Lower lobe of right lung (tissue), 2 donors: Measurements from ENCODE around the gene CACNG5. TPM values are rescaled to one million over a fixed set of nuclear protein-coding genes. Genes with fewer than 3 reads are reported as not detected.

Source experiments
- ATAC-seq, 2 donors: fragments of 200-7000 bp; cut with Tn5 transposase; one replicate each; pipeline ENCODE4 v1.9.1; 2020 to 2022; ENCODE audit warnings: mild to moderate bottlenecking in 2 of 2, moderate library complexity in 2 of 2
- DNase-seq: peaks from one replicate; pipeline ENCODE4 v3.0.0-alpha.2; 2020
- H3K27ac ChIP-seq: fragments of 200-600 bp; one replicate; pipeline ENCODE4 v1.8.0; 2022
- H3K27me3 ChIP-seq: fragments of 200-600 bp; one replicate; pipeline ENCODE4 v1.8.0; 2022; ENCODE audit warnings: low read depth
- H3K36me3 ChIP-seq: fragments of 200-600 bp; one replicate; pipeline ENCODE4 v1.8.0; 2022; ENCODE audit warnings: mild to moderate bottlenecking
- H3K4me1 ChIP-seq: fragments of 200-600 bp; one replicate; pipeline ENCODE4 v1.8.0; 2022
- H3K4me3 ChIP-seq: fragments of 200-600 bp; one replicate; pipeline ENCODE4 v1.8.0; 2022; ENCODE audit warnings: mild to moderate bottlenecking
- H3K9me3 ChIP-seq: fragments of 200-600 bp; one replicate; pipeline ENCODE4 v1.8.0; 2022
- CTCF ChIP-seq: fragments of 200-600 bp; IDR thresholded peaks from one replicate; pipeline ENCODE4 v1.8.0; 2022; ENCODE audit warnings: antibody characterized with exemption, mild to moderate bottlenecking
- intact Hi-C: fragments of 100-400 bp; cut with DNase I; formaldehyde crosslinking; loops from one replicate; pipeline ENCODE4 v1.11.0; 2022
- long read RNA-seq: library from polyadenylated mRNA; unstranded; transcript quantifications from one replicate; pipeline ENCODE4 v2.0.0, GENCODE V29; 2021
- total RNA-seq: library from RNA; stranded (reverse); fragmentation: NEBNext Ultra II Directional; extraction: Animal tissue kit (Norgen Biotek cat#: 25700); gene quantifications from one replicate; pipeline ENCODE4 v1.2.1, GENCODE V29; 2021
- donor health status: DM: no; HTN: yes; CAD: no; lungs with severe emphysema.

The CACNG5 gene
- not detected for total RNA-seq
- long read RNA-seq, result 0 reads

- Histone ChIP-seq H3K27me3 (peaks cover 32% of the 10 kb centered on the region), H3K27ac (no peak within 1 kb of the TSS), H3K36me3 (no peaks in the 10 kb centered on the region), H3K4me3 (no peak within 1 kb of the TSS), H3K9me3 (no peaks in the 10 kb centered on the region), H3K4me1 (no peaks in the 10 kb centered on the region)
- intact Hi-C loops, result no loop called here
- DNase-seq (no peak), ATAC-seq (no peak)
- no peak for TF ChIP-seq CTCF
Measured at GRCh38 chr17:66834919-66835454, at the start of gene CACNG5. Gene CACNG5 (plus strand): TSS chr17:66835117. CDS start chr17:66877333, 42,216 bp downstream.

GRCh38 chr17:66786107-66786506 lies 48.8 kb upstream of the CACNG5 start:
- H3K27ac ChIP-seq, result no peak overlapping the region
- ATAC-seq (no peak), DNase-seq (no peak)
- H3K4me3 ChIP-seq, result no peak overlapping the region
- H3K9me3 ChIP-seq, result no peaks in the 10 kb centered on the region
- intact Hi-C loops, result no loop called here
- TF ChIP-seq CTCF, result no peak
- H3K36me3 ChIP-seq, result peaks cover 28% of the 10 kb centered on the region
- H3K4me1 ChIP-seq, result no peaks in the 10 kb centered on the region
- H3K27me3 ChIP-seq, result no peaks in the 10 kb centered on the region

- DNase-seq (no peak), ATAC-seq (no peak)
- no peak for TF ChIP-seq CTCF
- Histone ChIP-seq H3K4me1 (no peaks in the 10 kb centered on the region), H3K4me3 (no peak overlapping the region), H3K9me3 (no peaks in the 10 kb centered on the region), H3K36me3 (peaks cover 28% of the 10 kb centered on the region), H3K27ac (no peak overlapping the region), H3K27me3 (no peaks in the 10 kb centered on the region)
- intact Hi-C loops, result no loop called here
Measured at GRCh38 chr17:66787914-66788313, 47.0 kb upstream of the CACNG5 start.

GRCh38 chr17:66789093-66789492 lies 45.8 kb upstream of the CACNG5 start:
- intact Hi-C loops, result no loop called here
- no peak overlapping the region for H3K27ac ChIP-seq
- peaks cover 28% of the 10 kb centered on the region for H3K36me3 ChIP-seq
- ATAC-seq (no peak), DNase-seq (no peak)
- TF ChIP-seq CTCF, result no peak
- no peaks in the 10 kb centered on the region for H3K9me3 ChIP-seq
- H3K27me3 ChIP-seq, result no peaks in the 10 kb centered on the region
- H3K4me1 ChIP-seq, result no peaks in the 10 kb centered on the region
- H3K4me3 ChIP-seq, result no peak overlapping the region

GRCh38 chr17:66789961-66790437 lies 44.9 kb upstream of the CACNG5 start:
- peaks cover 28% of the 10 kb centered on the region for H3K36me3 ChIP-seq
- DNase-seq (no peak), ATAC-seq (no peak)
- H3K4me1 ChIP-seq, result no peaks in the 10 kb centered on the region
- H3K27me3 ChIP-seq, result no peaks in the 10 kb centered on the region
- no peak overlapping the region for H3K4me3 ChIP-seq
- no peak for TF ChIP-seq CTCF
- no peak overlapping the region for H3K27ac ChIP-seq
- intact Hi-C loops, result no loop called here
- H3K9me3 ChIP-seq, result no peaks in the 10 kb centered on the region
